ENCODE data around the gene MRTFA. TPM values are rescaled to one million over a fixed set of nuclear protein-coding genes. Genes with fewer than 3 reads are reported as not detected.

The MRTFA gene
- total and polyA plus RNA-seq, 9 of the 15 experiments (the other 6 are each of a cell fraction or from before 2014, with no cell fraction given) = 0.84 to 21.1 (median 3.7) TPM

DNA sequence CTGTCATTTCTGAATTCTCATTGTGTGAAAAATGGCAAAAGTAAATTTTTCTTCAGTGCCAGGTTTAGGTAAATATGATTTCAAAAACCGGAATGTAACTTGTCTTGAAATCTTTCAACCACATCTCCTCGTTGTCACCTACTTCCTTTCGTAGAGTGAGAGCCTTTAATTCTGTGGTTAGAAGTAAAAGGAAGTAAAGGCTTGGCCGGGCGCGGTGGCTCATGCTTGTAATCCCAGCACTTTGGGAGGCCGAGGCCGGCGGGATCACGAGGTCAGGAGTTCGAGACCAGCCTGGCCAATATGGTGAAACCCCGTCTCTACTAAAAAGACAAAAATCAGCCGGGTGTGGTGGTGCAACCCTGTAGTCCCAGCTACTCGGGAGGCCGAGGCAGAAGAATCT lies 236.4 kb downstream of the MRTFA start:
- no peak overlapping the region for H3K9ac ChIP-seq (ENCODE audit: insufficient read depth in 1 of 2, low read depth in 2 of 2, low read length in 2 of 2)
- no peak for ATAC-seq
- WGBS (ENCODE audit: insufficient coverage, low coverage, missing lambda C conversion rate) = 49% methylated on average over 9 of the region's 15 CpGs

DNA sequence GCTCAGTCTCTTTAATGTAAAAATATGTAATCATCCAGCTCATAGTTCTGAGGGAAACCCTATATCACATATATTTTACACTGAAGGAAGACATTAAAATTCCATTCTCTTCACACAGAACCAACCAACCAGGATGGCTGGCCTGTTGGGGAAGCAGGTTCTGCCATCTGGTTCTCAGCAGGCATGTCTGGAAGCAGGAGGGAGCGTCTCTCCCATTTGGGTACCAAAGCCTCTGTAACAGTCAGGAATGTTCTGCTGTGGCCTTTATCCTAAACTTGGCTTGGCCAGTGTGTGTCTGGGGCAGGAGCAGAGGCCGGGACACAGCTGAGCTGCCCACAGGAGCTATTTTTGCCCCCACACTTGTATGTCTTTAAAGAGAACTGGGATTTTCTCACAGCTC lies 236.9 kb downstream of the MRTFA start:
- intact Hi-C loops (cut with micrococcal nuclease) = no loop called here
- ChIA-PET POLR2A (interaction anchor here (0.6 to 1.2 kb wide), 5 partner anchors 11 to 249 kb away, joined by 3 to 5 read pairs (median 4); partner anchors contain the start of gene MRTFA), CTCF (ENCODE audit: low intra/inter-chr PET ratio) (no interaction called here)
- in situ Hi-C loops (cut with MboI) = no loop called here
- H3K4me2 ChIP-seq (ENCODE audit: insufficient read depth, low read length) = no peak overlapping the region
- peaks cover 34% of the 10 kb centered on the region for H3K36me3 ChIP-seq (ENCODE audit: control insufficient read depth, insufficient read depth, low read length)
- H3K9me3 ChIP-seq (replicated peaks; ENCODE audit: control insufficient read depth, insufficient read depth, low read depth, low read length) = no peaks in the 10 kb centered on the region
- WGBS (ENCODE audit: insufficient coverage, low coverage, missing lambda C conversion rate) = 88% methylated on average over 1 of the region's 2 CpGs
- DNase-seq (ENCODE audit: extremely low read depth in 1 of 4, low spot score in 3 of 4) (no peak), FAIRE-seq (no peak), ATAC-seq (no peak)
- H3K79me2 ChIP-seq (ENCODE audit: control insufficient read depth, insufficient read depth, low read length) = no peaks in the 10 kb centered on the region; the same call in 2 of the 3 replicates
- no TSS peak for BruUV-seq (replicated peaks)
- H3K4me3 ChIP-seq = no peak overlapping the region
- peaks cover 3% of the 10 kb centered on the region for H3K9me1 ChIP-seq (ENCODE audit: control insufficient read depth, insufficient read depth, low read length)
- 0 out of 2 replicates have a peak overlapping the region, but pooled peaks have one; percentile 12 for H2AFZ ChIP-seq (ENCODE audit: low read depth, low read length)
- H3K27ac ChIP-seq (ENCODE audit: extremely low read depth, low read depth, low read length) = no peak overlapping the region
- H4K20me1 ChIP-seq (replicated peaks; ENCODE audit: control insufficient read depth, insufficient read depth, low read length) = no peaks in the 10 kb centered on the region
- no peaks in the 10 kb centered on the region for H3K27me3 ChIP-seq (ENCODE audit: control insufficient read depth in 2 of 2, insufficient read depth in 2 of 2, low read length in 2 of 2)
- H3K9ac ChIP-seq (ENCODE audit: insufficient read depth in 1 of 2, low read depth in 2 of 2, low read length in 2 of 2) = no peak overlapping the region
- H3K4me1 ChIP-seq (replicated peaks in 1 of 2; ENCODE audit: control insufficient read depth in 2 of 2, insufficient read depth in 2 of 2, low read length in 2 of 2) = peaks cover 4 to 6% of the 10 kb centered on the region in 2 experiments; a peak in 3 of 5 replicates
- TF ChIP-seq HDAC1 (IDR thresholded peaks at IDR 0.05) (no peak), MCM7 (IDR thresholded peaks at IDR 0.05) (no peak), SPI1 (IDR thresholded peaks at IDR 0.05; ENCODE audit: borderline replicate concordance, low read depth, low read length) (no peak), ZFP1 (CRISPR knock-in tag; IDR thresholded peaks at IDR 0.05) (no peak), ZNF239 (CRISPR knock-in tag; IDR thresholded peaks at IDR 0.05) (no peak), ZNF277 (CRISPR knock-in tag; IDR thresholded peaks at IDR 0.05; ENCODE audit: borderline replicate concordance) (no peak), FOXK2 (conservative IDR thresholded peaks at IDR 0.05 in 1 of 2, IDR thresholded peaks at IDR 0.05 in 1 of 2; ENCODE audit: low read depth in 2 of 2) (no peak), ZNF121 (CRISPR knock-in tag; conservative IDR thresholded peaks at IDR 0.05) (no peak)
- TF ChIP-seq, protein P1, sequence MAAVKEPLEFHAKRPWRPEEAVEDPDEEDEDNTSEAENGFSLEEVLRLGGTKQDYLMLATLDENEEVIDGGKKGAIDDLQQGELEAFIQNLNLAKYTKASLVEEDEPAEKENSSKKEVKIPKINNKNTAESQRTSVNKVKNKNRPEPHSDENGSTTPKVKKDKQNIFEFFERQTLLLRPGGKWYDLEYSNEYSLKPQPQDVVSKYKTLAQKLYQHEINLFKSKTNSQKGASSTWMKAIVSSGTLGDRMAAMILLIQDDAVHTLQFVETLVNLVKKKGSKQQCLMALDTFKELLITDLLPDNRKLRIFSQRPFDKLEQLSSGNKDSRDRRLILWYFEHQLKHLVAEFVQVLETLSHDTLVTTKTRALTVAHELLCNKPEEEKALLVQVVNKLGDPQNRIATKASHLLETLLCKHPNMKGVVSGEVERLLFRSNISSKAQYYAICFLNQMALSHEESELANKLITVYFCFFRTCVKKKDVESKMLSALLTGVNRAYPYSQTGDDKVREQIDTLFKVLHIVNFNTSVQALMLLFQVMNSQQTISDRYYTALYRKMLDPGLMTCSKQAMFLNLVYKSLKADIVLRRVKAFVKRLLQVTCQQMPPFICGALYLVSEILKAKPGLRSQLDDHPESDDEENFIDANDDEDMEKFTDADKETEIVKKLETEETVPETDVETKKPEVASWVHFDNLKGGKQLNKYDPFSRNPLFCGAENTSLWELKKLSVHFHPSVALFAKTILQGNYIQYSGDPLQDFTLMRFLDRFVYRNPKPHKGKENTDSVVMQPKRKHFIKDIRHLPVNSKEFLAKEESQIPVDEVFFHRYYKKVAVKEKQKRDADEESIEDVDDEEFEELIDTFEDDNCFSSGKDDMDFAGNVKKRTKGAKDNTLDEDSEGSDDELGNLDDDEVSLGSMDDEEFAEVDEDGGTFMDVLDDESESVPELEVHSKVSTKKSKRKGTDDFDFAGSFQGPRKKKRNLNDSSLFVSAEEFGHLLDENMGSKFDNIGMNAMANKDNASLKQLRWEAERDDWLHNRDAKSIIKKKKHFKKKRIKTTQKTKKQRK (IDR thresholded peaks at IDR 0.05; ENCODE audit: borderline replicate concordance, low read depth, low read length) = no peak

More for the DNA sequence above, 236.4 kb downstream of the MRTFA start:
- intact Hi-C loops (cut with micrococcal nuclease) (no loop called here), in situ Hi-C loops (cut with MboI) (no loop called here)
- DNase-seq (ENCODE audit: extremely low read depth in 1 of 4, low spot score in 3 of 4) (no peak), FAIRE-seq (no peak)
- peaks cover 39% of the 10 kb centered on the region for H3K36me3 ChIP-seq (ENCODE audit: control insufficient read depth, insufficient read depth, low read length)
- no peaks in the 10 kb centered on the region for H3K27me3 ChIP-seq (ENCODE audit: control insufficient read depth in 2 of 2, insufficient read depth in 2 of 2, low read length in 2 of 2)
- H2AFZ ChIP-seq (ENCODE audit: low read depth, low read length) = no peak overlapping the region
- peaks cover 4 to 6% of the 10 kb centered on the region in 2 experiments; a peak in 3 of 5 replicates for H3K4me1 ChIP-seq (replicated peaks in 1 of 2; ENCODE audit: control insufficient read depth in 2 of 2, insufficient read depth in 2 of 2, low read length in 2 of 2)
- ChIA-PET POLR2A (interaction anchor here (0.6 to 1.2 kb wide), 3 partner anchors 15 to 236 kb away, joined by 3 to 4 read pairs (median 4); partner anchors contain the start of gene MRTFA), CTCF (ENCODE audit: low intra/inter-chr PET ratio) (no interaction called here)
- H3K4me2 ChIP-seq (ENCODE audit: insufficient read depth, low read length) = no peak overlapping the region
- no peaks in the 10 kb centered on the region for H3K9me3 ChIP-seq (replicated peaks; ENCODE audit: control insufficient read depth, insufficient read depth, low read depth, low read length)
- H3K27ac ChIP-seq (ENCODE audit: extremely low read depth, low read depth, low read length) = no peak overlapping the region
- H3K79me2 ChIP-seq (ENCODE audit: control insufficient read depth, insufficient read depth, low read length) = no peaks in the 10 kb centered on the region; the same call in 2 of the 3 replicates
- TF ChIP-seq, protein P2, sequence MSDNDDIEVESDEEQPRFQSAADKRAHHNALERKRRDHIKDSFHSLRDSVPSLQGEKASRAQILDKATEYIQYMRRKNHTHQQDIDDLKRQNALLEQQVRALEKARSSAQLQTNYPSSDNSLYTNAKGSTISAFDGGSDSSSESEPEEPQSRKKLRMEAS (CRISPR knock-in tag; IDR thresholded peaks at IDR 0.05) = 0 out of 2 replicates have a peak, but pooled peaks have one; percentile 18
- TF ChIP-seq ZNF316 (IDR thresholded peaks at IDR 0.05) = no peak
- TF ChIP-seq TBP (optimal IDR thresholded peaks at IDR 0.05; ENCODE audit: low read depth, low read length) = peak; percentile 25
- TF ChIP-seq EZH2 (IDR thresholded peaks at IDR 0.05; ENCODE audit: borderline replicate concordance, low read depth, low read length) = no peak
- BruUV-seq (replicated peaks) = no TSS peak
- H3K4me3 ChIP-seq = no peak overlapping the region
- H3K9me1 ChIP-seq (ENCODE audit: control insufficient read depth, insufficient read depth, low read length) = peaks cover 3% of the 10 kb centered on the region
- no peaks in the 10 kb centered on the region for H4K20me1 ChIP-seq (replicated peaks; ENCODE audit: control insufficient read depth, insufficient read depth, low read length)
